ENCODE results near the gene ACER1.

- TF ChIP-seq REST (IDR thresholded peaks at IDR 0.05; ENCODE audit: unreplicated experiment) (no peak), CTCF (conservative IDR thresholded peaks at IDR 0.05; ENCODE audit: low read depth in 2 of 2) (no peak), EZH2 (IDR thresholded peaks at IDR 0.05; ENCODE audit: low read depth, unreplicated experiment) (no peak), ZNF331 (CRISPR knock-in tag; IDR thresholded peaks at IDR 0.05; ENCODE audit: low read depth) (no peak), POLR2AphosphoS5 (IDR thresholded peaks at IDR 0.05; ENCODE audit: low read depth) (no peak), EZH2phosphoT487 (IDR thresholded peaks at IDR 0.05; ENCODE audit: unreplicated experiment) (no peak)
These were observed 59.5 kb downstream of the ACER1 start for GRCh38 chr19:6273701-6274601.
